ENCODE results near the gene NAP1L4.

GRCh38 chr11:2899080-2899783 lies 92.9 kb downstream of the NAP1L4 start:
- TF ChIP-seq CTCF (IDR thresholded peaks at IDR 0.05) = no peak
- TF ChIP-seq TCF7L2 (IDR thresholded peaks at IDR 0.05; ENCODE audit: low read depth, low read length) = no peak
- no peak for TF ChIP-seq SIN3A (IDR thresholded peaks at IDR 0.05; ENCODE audit: borderline replicate concordance, insufficient read depth, low read depth, low read length)

Data from Panc1 (cell line).